Kidney epithelial cell (primary cell): ENCODE data around the gene ATG9B. TPM values are rescaled to one million over a fixed set of nuclear protein-coding genes. Genes with fewer than 3 reads are reported as not detected.

Source experiments
- DNase-seq: peaks from one replicate; pipeline ENCODE4 v3.0.0-alpha.2; 2010; ENCODE audit warnings: low read depth
- H3K27me3 ChIP-seq: 2 replicates; pipeline ENCODE4 v1.6.0; 2011; ENCODE audit warnings: low read length; ENCODE audit not compliant: control insufficient read depth, insufficient read depth
- H3K36me3 ChIP-seq: 2 replicates; pipeline ENCODE4 v1.5.1; 2011; ENCODE audit warnings: low read length; ENCODE audit not compliant: control insufficient read depth, insufficient read depth
- H3K4me3 ChIP-seq: 2 replicates; pipeline ENCODE4 v1.5.1; 2011; ENCODE audit warnings: low read depth, mild to moderate bottlenecking, control low read depth, low read length
- total RNA-seq: library from RNA; depleted of rRNA; stranded (reverse); fragments of >200 nt; gene quantifications from 2 replicates; pipeline ENCODE4 v1.2.3, GENCODE V29; 2015
- TF ChIP-seq, protein P1 (sequence below): IDR thresholded peaks from 2 replicates; pipeline ENCODE4 v1.5.1; 2011; ENCODE audit warnings: mild to moderate bottlenecking, moderate library complexity, low read length, control low read depth, inconsistent platforms; ENCODE audit not compliant: insufficient read depth, poor library complexity, severe bottlenecking

Gene ATG9B
- total RNA-seq, 1 donor from 2014 or later, result 2.1 TPM

DNA sequence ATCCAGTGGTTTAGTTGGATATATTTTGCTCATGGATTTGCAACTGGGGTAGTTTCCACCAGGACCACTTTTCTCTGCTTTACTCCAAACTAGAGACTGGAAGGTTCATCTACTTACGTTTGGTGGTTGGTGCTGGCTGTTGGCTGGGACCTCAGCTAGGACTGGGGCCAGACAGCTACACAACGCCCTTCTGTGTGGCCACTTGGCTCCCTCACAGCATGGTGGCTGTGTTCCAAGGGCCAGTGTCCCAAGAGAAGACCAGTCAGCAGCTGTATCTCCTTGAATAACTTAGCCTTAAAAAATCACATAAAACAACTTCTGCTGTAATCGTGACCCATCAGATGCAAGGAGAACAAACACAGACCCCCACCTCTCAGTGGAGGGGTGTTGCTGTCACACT, 41.9 kb downstream of the ATG9B start:
- H3K36me3 ChIP-seq, result no peaks in the 10 kb centered on the region
- TF ChIP-seq, protein P1, sequence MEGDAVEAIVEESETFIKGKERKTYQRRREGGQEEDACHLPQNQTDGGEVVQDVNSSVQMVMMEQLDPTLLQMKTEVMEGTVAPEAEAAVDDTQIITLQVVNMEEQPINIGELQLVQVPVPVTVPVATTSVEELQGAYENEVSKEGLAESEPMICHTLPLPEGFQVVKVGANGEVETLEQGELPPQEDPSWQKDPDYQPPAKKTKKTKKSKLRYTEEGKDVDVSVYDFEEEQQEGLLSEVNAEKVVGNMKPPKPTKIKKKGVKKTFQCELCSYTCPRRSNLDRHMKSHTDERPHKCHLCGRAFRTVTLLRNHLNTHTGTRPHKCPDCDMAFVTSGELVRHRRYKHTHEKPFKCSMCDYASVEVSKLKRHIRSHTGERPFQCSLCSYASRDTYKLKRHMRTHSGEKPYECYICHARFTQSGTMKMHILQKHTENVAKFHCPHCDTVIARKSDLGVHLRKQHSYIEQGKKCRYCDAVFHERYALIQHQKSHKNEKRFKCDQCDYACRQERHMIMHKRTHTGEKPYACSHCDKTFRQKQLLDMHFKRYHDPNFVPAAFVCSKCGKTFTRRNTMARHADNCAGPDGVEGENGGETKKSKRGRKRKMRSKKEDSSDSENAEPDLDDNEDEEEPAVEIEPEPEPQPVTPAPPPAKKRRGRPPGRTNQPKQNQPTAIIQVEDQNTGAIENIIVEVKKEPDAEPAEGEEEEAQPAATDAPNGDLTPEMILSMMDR, result no peak
- no peak for DNase-seq
- no peak overlapping the region for H3K4me3 ChIP-seq
- peaks cover 56% of the 10 kb centered on the region for H3K27me3 ChIP-seq

GRCh38 chr7:150981644-150982043, 42.6 kb downstream of the ATG9B start:
- Histone ChIP-seq H3K36me3 (no peaks in the 10 kb centered on the region), H3K27me3 (peaks cover 59% of the 10 kb centered on the region), H3K4me3 (no peak overlapping the region)
- no peak for DNase-seq
- TF ChIP-seq, protein P1, result no peak

GRCh38 chr7:150980663-150981062, 43.6 kb downstream of the ATG9B start:
- no peak for DNase-seq
- H3K4me3 ChIP-seq, result no peak overlapping the region
- H3K27me3 ChIP-seq, result peaks cover 62% of the 10 kb centered on the region
- no peaks in the 10 kb centered on the region for H3K36me3 ChIP-seq
- TF ChIP-seq, protein P1, result no peak

- TF ChIP-seq, protein P1, result no peak
- no peak for DNase-seq
- Histone ChIP-seq H3K36me3 (no peaks in the 10 kb centered on the region), H3K4me3 (no peak overlapping the region), H3K27me3 (peaks cover 69% of the 10 kb centered on the region)
These were observed 44.4 kb downstream of the ATG9B start for GRCh38 chr7:150979713-150980390.

DNA sequence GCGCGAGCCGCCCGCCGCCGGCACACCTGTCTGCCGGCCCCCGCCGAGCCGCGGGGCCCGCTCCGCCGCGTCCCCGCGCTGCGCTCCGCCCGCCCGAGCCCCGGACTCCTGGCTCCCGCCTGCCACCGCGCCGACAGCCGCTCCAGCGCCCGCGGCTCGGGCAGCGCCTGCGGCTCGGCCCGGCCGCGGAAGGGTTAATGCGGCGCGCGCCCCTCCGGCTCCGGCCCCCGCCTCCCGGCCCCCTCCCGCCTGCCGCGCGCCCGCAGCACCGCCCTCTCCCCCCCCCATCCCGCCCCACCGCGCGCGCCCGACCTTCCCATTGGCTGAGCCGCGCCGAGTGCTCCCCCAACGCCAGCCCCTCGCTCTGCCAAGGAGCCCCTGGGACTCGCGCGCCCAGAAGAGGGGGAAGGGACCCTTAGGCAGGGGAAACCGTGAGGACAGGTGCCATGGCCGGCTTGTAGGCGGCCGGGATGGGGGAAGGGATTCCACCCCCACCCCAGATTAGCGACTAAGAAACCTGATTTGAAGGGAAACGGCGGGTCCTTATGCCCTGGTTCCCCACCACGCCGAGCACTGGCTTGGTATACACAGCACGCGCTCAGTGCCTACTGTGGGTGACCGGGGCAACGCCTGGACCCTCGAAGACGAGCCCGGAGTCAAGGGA, 46.0 kb downstream of the ATG9B start, which contains the start of gene KCNH2:
KCNH2 (minus strand) TSS at position 196 of the 664 bp plus-strand sequence. CDS start 408 bp downstream, outside the sequence.
- Histone ChIP-seq H3K36me3 (no peaks in the 10 kb centered on the region), H3K27me3 (peaks cover 84% of the 10 kb centered on the region), H3K4me3 (no peak within 1 kb of the TSS)
- no peak for DNase-seq
- TF ChIP-seq, protein P1, result no peak
